Sigmoid colon (tissue), 7 donors: ENCODE data around the gene RAB3C. TPM values are rescaled to one million over a fixed set of nuclear protein-coding genes. Genes with fewer than 3 reads are reported as not detected.

ENCODE experiments used
- DNase-seq: peaks from one replicate; pipeline ENCODE4 v3.0.0-alpha.2; 2019
- H3K27ac ChIP-seq, 4 donors: fragments of 200-600 bp; sonication (generic); one replicate each; pipeline ENCODE4 v1.5.1; 2016 to 2019; ENCODE audit warnings: mild to moderate bottlenecking in 1 of 4
- H3K27me3 ChIP-seq, 3 donors: fragments of 200-600 bp; sonication (generic); one replicate each; pipeline ENCODE4 v1.5.1; 2019; ENCODE audit warnings: mild to moderate bottlenecking in 1 of 3
- H3K36me3 ChIP-seq, 4 donors: fragments of 200-600 bp; sonication (generic); one replicate each; pipeline ENCODE4 v1.5.1; 2016 to 2019
- H3K4me1 ChIP-seq, 4 donors: fragments of 200-600 bp; sonication (generic); one replicate each; pipeline ENCODE4 v1.5.1; 2017 to 2019
- H3K4me3 ChIP-seq, 4 donors: fragments of 200-600 bp; sonication (generic); one replicate each; pipeline ENCODE4 v1.5.1; 2017 to 2019; ENCODE audit warnings: mild to moderate bottlenecking in 2 of 4, moderate library complexity in 1 of 4
- H3K9me3 ChIP-seq, 4 donors: fragments of 200-600 bp in 3 of 4; sonication (generic) in 3 of 4; one replicate each; pipeline versions ENCODE4 v1.5.1 to v1.6.1; 2013 to 2019
- EP300 ChIP-seq, 4 donors: sonication (generic); formaldehyde crosslinking; IDR thresholded peaks; one replicate each; pipeline ENCODE4 v1.6.1; 2017; ENCODE audit warnings: antibody characterized with exemption in 4 of 4
- POLR2A ChIP-seq, 2 donors: fragments of 450-650 bp; IDR thresholded peaks; one replicate each; pipeline ENCODE4 v1.6.1; 2016; ENCODE audit warnings: antibody characterized with exemption in 2 of 2, mild to moderate bottlenecking in 2 of 2, moderate library complexity in 2 of 2
- POLR2AphosphoS5 ChIP-seq, 4 donors: sonication (generic); formaldehyde crosslinking; IDR thresholded peaks; one replicate each; pipeline ENCODE4 v1.6.1; 2017; ENCODE audit warnings: antibody characterized with exemption in 4 of 4
- WGBS, 2 donors: extraction: QIAGEN DNeasy Blood & Tissue Kit; methylation state at CpG; one replicate each; pipeline ENCODE4 v1.1.7; 2013; 5-methylcytosine and 5-hydroxymethylcytosine counted together
- intact Hi-C: fragments of 100-400 bp; cut with DNase I; formaldehyde crosslinking; loops from one replicate; pipeline ENCODE4 v1.15.1; 2023
- polyA plus RNA-seq, 3 donors: library from polyadenylated mRNA; stranded (reverse); fragments of 200-250 nt; gene quantifications; one replicate each; pipeline ENCODE4 v1.2.3, GENCODE V29; 2013
- total RNA-seq, 4 donors: library from RNA; depleted of rRNA; stranded (reverse); fragments of >200 nt; gene quantifications; one replicate each; pipeline ENCODE4 v1.1.0, GENCODE V29; 2016
- TF ChIP-seq, protein P1 (sequence below), 4 experiments: fragments of 450-650 bp in 3 of 4; fragments of 200-600 bp in 1 of 4; IDR thresholded peaks; one replicate each; pipeline ENCODE4 v1.5.1; 2016 to 2019; ENCODE audit warnings: antibody characterized with exemption in 4 of 4, mild to moderate bottlenecking in 3 of 4, moderate library complexity in 2 of 4
- donor health status: healthy with polysubstance abuse.
- donor health status: Bipolar disorder and iron deficiency.
- donor health status: healthy.

Gene RAB3C
- total and polyA plus RNA-seq, 7 donors = under 0.01 to 17.6 (median 2.4) TPM; not detected in 1

DNA sequence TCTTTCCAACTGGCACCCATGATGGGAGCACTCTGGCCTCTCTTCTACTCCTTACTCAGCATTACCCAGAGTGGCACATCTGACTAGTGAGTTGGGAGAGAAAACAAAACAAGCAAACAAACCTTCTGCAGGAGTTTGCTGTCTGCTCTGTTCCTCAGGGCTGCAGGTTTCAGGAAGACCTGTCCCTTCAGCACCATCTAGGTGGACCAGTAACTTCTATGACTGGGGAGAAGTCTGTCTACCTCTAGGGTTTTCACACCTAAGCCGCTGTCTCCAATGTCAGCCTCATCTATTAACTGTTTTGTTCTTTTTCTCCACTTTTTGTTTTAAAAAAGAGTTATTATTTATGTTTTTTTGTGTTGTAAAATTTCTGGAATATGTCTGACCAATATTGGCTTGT is 58.7 kb downstream of the RAB3C start:
- WGBS, 2 donors = 92 to 97% methylated on average over 1 of the region's 1 CpG
- Histone ChIP-seq H3K27ac (no peak overlapping the region), H3K36me3 (no peaks in the 10 kb centered on the region), H3K4me1 (no peaks in the 10 kb centered on the region), H3K4me3 (no peak overlapping the region), H3K9me3 (no peaks in the 10 kb centered on the region), H3K27me3 (no peaks in the 10 kb centered on the region)
- no peak for DNase-seq
- intact Hi-C loops = no loop called here
- TF ChIP-seq, protein P1, sequence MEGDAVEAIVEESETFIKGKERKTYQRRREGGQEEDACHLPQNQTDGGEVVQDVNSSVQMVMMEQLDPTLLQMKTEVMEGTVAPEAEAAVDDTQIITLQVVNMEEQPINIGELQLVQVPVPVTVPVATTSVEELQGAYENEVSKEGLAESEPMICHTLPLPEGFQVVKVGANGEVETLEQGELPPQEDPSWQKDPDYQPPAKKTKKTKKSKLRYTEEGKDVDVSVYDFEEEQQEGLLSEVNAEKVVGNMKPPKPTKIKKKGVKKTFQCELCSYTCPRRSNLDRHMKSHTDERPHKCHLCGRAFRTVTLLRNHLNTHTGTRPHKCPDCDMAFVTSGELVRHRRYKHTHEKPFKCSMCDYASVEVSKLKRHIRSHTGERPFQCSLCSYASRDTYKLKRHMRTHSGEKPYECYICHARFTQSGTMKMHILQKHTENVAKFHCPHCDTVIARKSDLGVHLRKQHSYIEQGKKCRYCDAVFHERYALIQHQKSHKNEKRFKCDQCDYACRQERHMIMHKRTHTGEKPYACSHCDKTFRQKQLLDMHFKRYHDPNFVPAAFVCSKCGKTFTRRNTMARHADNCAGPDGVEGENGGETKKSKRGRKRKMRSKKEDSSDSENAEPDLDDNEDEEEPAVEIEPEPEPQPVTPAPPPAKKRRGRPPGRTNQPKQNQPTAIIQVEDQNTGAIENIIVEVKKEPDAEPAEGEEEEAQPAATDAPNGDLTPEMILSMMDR (IDR thresholded peaks at IDR 0.05) = no peak
- TF ChIP-seq POLR2A (IDR thresholded peaks at IDR 0.05) (no peak), POLR2AphosphoS5 (IDR thresholded peaks at IDR 0.05) (no peak), EP300 (IDR thresholded peaks at IDR 0.05) (no peak)

DNA sequence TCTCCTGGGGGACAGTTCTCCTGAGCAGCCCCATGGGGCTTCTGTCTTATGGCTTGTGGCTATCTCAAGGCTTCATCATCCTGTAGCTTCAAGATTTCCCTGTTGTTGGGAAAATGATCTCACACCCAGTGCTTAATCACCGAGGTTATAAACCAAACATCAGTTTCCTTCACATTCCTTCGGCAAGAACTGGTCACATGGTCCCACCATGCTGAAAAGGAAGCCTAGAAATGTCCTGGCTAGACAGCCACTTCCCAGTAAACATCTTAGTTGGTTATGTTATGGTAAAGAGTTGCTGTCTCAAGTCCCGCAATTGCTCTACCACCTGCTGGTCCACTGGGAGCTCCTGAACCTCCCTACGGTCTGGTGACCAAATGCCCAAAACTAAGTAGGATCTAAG is 66.0 kb downstream of the RAB3C start:
- Histone ChIP-seq H3K27me3 (no peaks in the 10 kb centered on the region), H3K4me1 (no peaks in the 10 kb centered on the region), H3K27ac (no peak overlapping the region), H3K4me3 (no peak overlapping the region), H3K36me3 (no peaks in the 10 kb centered on the region), H3K9me3 (no peaks in the 10 kb centered on the region)
- intact Hi-C loops = no loop called here
- TF ChIP-seq EP300 (IDR thresholded peaks at IDR 0.05) = no peak
- TF ChIP-seq, protein P1 (IDR thresholded peaks at IDR 0.05) = no peak
- TF ChIP-seq POLR2A (IDR thresholded peaks at IDR 0.05) = no peak
- TF ChIP-seq POLR2AphosphoS5 (IDR thresholded peaks at IDR 0.05) = no peak
- 82 to 85% methylated on average over 4 of the region's 4 CpGs for WGBS, 2 donors
- DNase-seq = no peak

DNA sequence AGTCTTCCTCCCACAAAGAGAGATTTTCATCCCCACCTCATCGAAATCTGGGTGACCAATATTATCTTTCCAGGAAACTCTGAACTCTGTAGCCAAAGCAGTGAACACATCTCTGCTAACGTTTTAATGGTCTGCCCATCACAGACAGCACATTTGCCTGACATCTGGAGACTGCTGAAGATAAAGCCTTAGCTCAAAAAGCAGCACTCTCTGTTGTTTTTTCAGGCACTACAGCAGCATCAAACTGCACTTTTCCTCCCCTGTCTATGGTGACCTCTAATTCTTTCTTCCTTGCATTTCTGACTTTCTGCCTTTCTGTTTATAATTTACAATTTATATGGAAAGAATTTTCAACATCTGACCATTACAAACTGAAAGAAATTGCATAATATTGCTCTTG is 66.8 kb downstream of the RAB3C start:
- DNase-seq = no peak
- Histone ChIP-seq H3K27ac (no peak overlapping the region), H3K4me3 (no peak overlapping the region), H3K9me3 (no peaks in the 10 kb centered on the region), H3K4me1 (no peaks in the 10 kb centered on the region), H3K36me3 (no peaks in the 10 kb centered on the region), H3K27me3 (no peaks in the 10 kb centered on the region)
- intact Hi-C loops = no loop called here
- TF ChIP-seq, protein P1 (IDR thresholded peaks at IDR 0.05) = no peak
- no peak for TF ChIP-seq POLR2AphosphoS5 (IDR thresholded peaks at IDR 0.05)
- no peak for TF ChIP-seq EP300 (IDR thresholded peaks at IDR 0.05)
- no peak for TF ChIP-seq POLR2A (IDR thresholded peaks at IDR 0.05)
- 53 to 54% methylated on average over 2 of the region's 2 CpGs for WGBS, 2 donors

DNA sequence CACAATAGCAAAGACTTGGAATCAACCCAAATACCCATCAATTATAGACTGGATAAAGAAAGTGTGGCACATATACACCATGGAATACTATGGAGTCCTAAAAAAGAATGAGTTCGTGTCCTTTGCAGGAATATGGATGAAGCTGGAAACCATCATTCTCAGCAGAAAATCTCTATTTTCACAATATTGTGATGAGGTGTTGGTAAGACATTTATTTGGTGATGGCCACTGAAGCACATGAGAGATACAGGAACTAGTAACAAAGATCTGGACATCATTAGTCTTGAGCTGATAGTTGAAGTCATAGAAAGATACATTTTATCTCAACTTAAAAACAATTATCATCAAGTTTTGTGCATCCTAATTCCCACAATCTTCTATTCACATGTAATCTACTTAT is 70.6 kb downstream of the RAB3C start:
- Histone ChIP-seq H3K27me3 (no peaks in the 10 kb centered on the region), H3K4me1 (no peaks in the 10 kb centered on the region), H3K9me3 (no peaks in the 10 kb centered on the region), H3K27ac (no peak overlapping the region), H3K36me3 (no peaks in the 10 kb centered on the region), H3K4me3 (no peak overlapping the region)
- TF ChIP-seq POLR2A (IDR thresholded peaks at IDR 0.05) = no peak
- TF ChIP-seq, protein P1 (IDR thresholded peaks at IDR 0.05) = no peak
- no peak for TF ChIP-seq POLR2AphosphoS5 (IDR thresholded peaks at IDR 0.05)
- TF ChIP-seq EP300 (IDR thresholded peaks at IDR 0.05) = no peak
- 91 to 95% methylated on average over 1 of the region's 1 CpG for WGBS, 2 donors
- DNase-seq = no peak
- intact Hi-C loops = no loop called here

DNA sequence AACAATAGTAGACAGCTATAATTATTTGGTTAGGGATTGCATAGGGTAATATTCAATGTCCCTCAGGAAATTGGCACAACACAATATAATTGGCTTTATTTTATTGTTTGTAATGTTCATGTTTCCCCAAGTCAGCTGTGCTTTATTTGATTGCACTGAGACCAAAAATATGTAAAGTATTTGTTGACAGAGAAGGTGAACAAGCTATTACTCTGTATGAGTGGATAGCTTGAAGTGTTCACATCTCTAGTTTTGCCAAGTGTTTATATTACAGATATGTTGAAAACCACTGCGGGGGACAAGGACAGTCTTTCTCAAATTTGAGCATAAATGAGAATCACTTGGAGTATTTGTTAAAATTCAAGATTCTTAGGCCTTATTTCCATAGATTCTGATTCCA is 83.3 kb downstream of the RAB3C start:
- WGBS, 2 donors = 0 to 68% methylated on average over 1 of the region's 1 CpG

More for the DNA sequence above, 83.3 kb downstream of the RAB3C start:
- no peaks in the 10 kb centered on the region for H3K9me3 ChIP-seq
- no peaks in the 10 kb centered on the region for H3K27me3 ChIP-seq
- TF ChIP-seq, protein P1 (IDR thresholded peaks at IDR 0.05) = no peak
- TF ChIP-seq POLR2A (IDR thresholded peaks at IDR 0.05) = no peak
- peak overlapping the region in 1 of 4 donors; percentile 2 for H3K27ac ChIP-seq
- no peak for DNase-seq
- H3K4me3 ChIP-seq = no peak overlapping the region
- intact Hi-C loops = no loop called here
- H3K4me1 ChIP-seq = no peaks in the 10 kb centered on the region
- H3K36me3 ChIP-seq = no peaks in the 10 kb centered on the region
